HG03139 (cell line): ENCODE measurements around the gene TENM3.

Experiments
- ATAC-seq: cut with Tn5 transposase; IDR thresholded peaks from one replicate; pipeline ENCODE4 v1.9.1; 2021; ENCODE audit not compliant: unreplicated experiment

TENM3 gene

GRCh38 chr4:182252220-182252619, 9.0 kb downstream of the TENM3 start:
- no peak for ATAC-seq

- ATAC-seq, result no peak
Measured at GRCh38 chr4:182254026-182254780, 11.0 kb downstream of the TENM3 start.

- ATAC-seq, result no peak
Measured at GRCh38 chr4:182255441-182256190, 12.4 kb downstream of the TENM3 start.

- no peak for ATAC-seq
Measured at GRCh38 chr4:182257016-182257415, 13.8 kb downstream of the TENM3 start.

- ATAC-seq, result no peak
Measured at GRCh38 chr4:182257503-182257902, 14.3 kb downstream of the TENM3 start.

GRCh38 chr4:182258441-182259000, 15.3 kb downstream of the TENM3 start:
- ATAC-seq, result no peak

- ATAC-seq, result no peak
Measured at GRCh38 chr4:182261651-182262223, 18.5 kb downstream of the TENM3 start.

GRCh38 chr4:182263562-182263961, 20.4 kb downstream of the TENM3 start:
- no peak for ATAC-seq

- ATAC-seq, result no peak
Measured at GRCh38 chr4:182264139-182264752, 21.0 kb downstream of the TENM3 start.

- no peak for ATAC-seq
Measured at GRCh38 chr4:182265881-182266280, 22.7 kb downstream of the TENM3 start.

GRCh38 chr4:182267048-182267447, 23.8 kb downstream of the TENM3 start:
- ATAC-seq, result no peak

- no peak for ATAC-seq
Measured at GRCh38 chr4:182268966-182269365, 25.8 kb downstream of the TENM3 start.

- ATAC-seq, result no peak
Measured at GRCh38 chr4:182271731-182272130, 28.5 kb downstream of the TENM3 start.

GRCh38 chr4:182272151-182272550, 28.9 kb downstream of the TENM3 start:
- ATAC-seq, result no peak

GRCh38 chr4:182273191-182273935, 30.2 kb downstream of the TENM3 start:
- no peak for ATAC-seq

GRCh38 chr4:182276210-182277109, 33.3 kb downstream of the TENM3 start:
- no peak for ATAC-seq

GRCh38 chr4:182277377-182277776, 34.2 kb downstream of the TENM3 start:
- ATAC-seq, result no peak

- ATAC-seq, result no peak
Measured at GRCh38 chr4:182278729-182279128, 35.5 kb downstream of the TENM3 start.

GRCh38 chr4:182280436-182281111, 37.4 kb downstream of the TENM3 start:
- no peak for ATAC-seq
